K562 treated with DMSO at 1 percent for 24 hours (cell line): ENCODE measurements around the gene RWDD1. TPM values are rescaled to one million over a fixed set of nuclear protein-coding genes. Genes with fewer than 3 reads are reported as not detected.

Experiments used
- total RNA-seq: library from RNA; unstranded; fragments of 300-600 nt; gene quantifications from 2 replicates; pipeline ENCODE4 v1.2.3, GENCODE V29; 2022; ENCODE audit warnings: low read depth; ENCODE audit not compliant: insufficient read depth

Gene RWDD1
- total RNA-seq: 19.2 and 22.2 TPM in 2 replicates

GRCh38 chr6:116570856-116571682 lies at the start of gene RWDD1:
TSS of gene RWDD1 (plus strand) at chr6:116571504. CDS start at chr6:116571583, 79 bp downstream.

GRCh38 chr6:116545651-116546050 lies 25.7 kb upstream of the RWDD1 start, which contains the start of gene TRAPPC3L:
TSS of gene TRAPPC3L (minus strand) at chr6:116545684. CDS start at chr6:116545514, 170 bp downstream.

GRCh38 chr6:116553451-116553850 lies 17.9 kb upstream of the RWDD1 start, which contains the start of gene CALHM4:
TSS of gene CALHM4 (plus strand) at chr6:116553751. CDS start at chr6:116553794, 43 bp downstream.

GRCh38 chr6:116615937-116616736 lies 44.8 kb downstream of the RWDD1 start, which contains the start of gene RSPH4A:
TSS of gene RSPH4A (plus strand) at chr6:116616479. CDS start at chr6:116616624, 145 bp downstream.

Other genes with a start within 250 kb of the RWDD1 start
- gene DSE, start 200.6 kb upstream of the RWDD1 start, total RNA-seq: 1.3 and 2.0 TPM in 2 replicates
- gene CALHM6, start 110.1 kb upstream of the RWDD1 start, total RNA-seq: 0.29 TPM in 1 of 2 replicates, not detected in the other
- gene CALHM5, start 59.9 kb upstream of the RWDD1 start, total RNA-seq: 0.10 and 0.16 TPM in 2 replicates
- gene TRAPPC3L, start 25.8 kb upstream of the RWDD1 start, total RNA-seq: not detected in 2 replicates
- not detected in 2 replicates for gene CALHM4, start 17.8 kb upstream of the RWDD1 start, total RNA-seq
- not detected in 2 replicates for gene RSPH4A, start 45.0 kb downstream of the RWDD1 start, total RNA-seq
- 12.0 and 12.7 TPM in 2 replicates for gene ZUP1, start 97.3 kb downstream of the RWDD1 start, total RNA-seq
- 2.3 and 3.2 TPM in 2 replicates for gene KPNA5, start 109.7 kb downstream of the RWDD1 start, total RNA-seq
- not detected in 2 replicates for gene FAM162B, start 194.2 kb downstream of the RWDD1 start, total RNA-seq